Measurements from ENCODE around the gene INPP1. TPM values are rescaled to one million over a fixed set of nuclear protein-coding genes. Genes with fewer than 3 reads are reported as not detected.
A peak's percentile ranks its signal among the peaks of the same experiment; 100 is the strongest.

Gene INPP1
- total and polyA plus RNA-seq, 4 donors = 9.1 to 13.2 (median 12.4) TPM

GRCh38 chr2:190320696-190321095 lies 22.7 kb upstream of the INPP1 start:
- H3K4me3 ChIP-seq (ENCODE audit: low read depth in 1 of 3, low read length in 3 of 3) = no peak overlapping the region
- H3K36me3 ChIP-seq (ENCODE audit: control insufficient read depth in 4 of 4, insufficient read depth in 3 of 4, low read depth in 1 of 4, low read length in 3 of 4) = no peaks in the 10 kb centered on the region
- no peak for DNase-seq (ENCODE audit: low spot score)
- H3K4me1 ChIP-seq (ENCODE audit: control insufficient read depth in 4 of 4, insufficient read depth in 4 of 4, low read length in 3 of 4) = peaks cover 0 to 31% (median 17%) of the 10 kb centered on the region in 4 donors
- TF ChIP-seq MAX (IDR thresholded peaks at IDR 0.05) = no peak
- TF ChIP-seq TAF1 (conservative IDR thresholded peaks at IDR 0.05) = no peak
- no peak for TF ChIP-seq GABPA (IDR thresholded peaks at IDR 0.05 in 1 of 2, conservative IDR thresholded peaks at IDR 0.05 in 1 of 2)
- no peak for TF ChIP-seq FOXA2 (IDR thresholded peaks at IDR 0.05)
- TF ChIP-seq FOXA1 (IDR thresholded peaks at IDR 0.05) = no peak
- no peak for TF ChIP-seq REST (IDR thresholded peaks at IDR 0.05)
- TF ChIP-seq EGR1 (IDR thresholded peaks at IDR 0.05; ENCODE audit: low read depth in 2 of 2) = no peak
- no peak for TF ChIP-seq ATF3 (IDR thresholded peaks at IDR 0.05)
- no peak for TF ChIP-seq CTCF (IDR thresholded peaks at IDR 0.05; ENCODE audit: low read depth, low read length, missing input control)
- peak overlapping the region in 1 of 2 donors; percentile 38 for H3K9ac ChIP-seq (ENCODE audit: low read depth in 1 of 2, low read length in 2 of 2)
- H3K27ac ChIP-seq (ENCODE audit: low read depth in 1 of 2, low read length in 2 of 2) = peak overlapping the region in 1 of 2 donors; percentile 82
- no peaks in the 10 kb centered on the region for H3K9me3 ChIP-seq (ENCODE audit: control insufficient read depth in 4 of 4, low read length in 3 of 4)
- H3K27me3 ChIP-seq (ENCODE audit: control insufficient read depth in 4 of 4, insufficient read depth in 4 of 4, low read length in 3 of 4) = no peaks in the 10 kb centered on the region
- 80% methylated on average over 4 of the region's 4 CpGs for WGBS

- Histone ChIP-seq H3K27me3 (ENCODE audit: control insufficient read depth in 4 of 4, insufficient read depth in 4 of 4, low read length in 3 of 4) (no peaks in the 10 kb centered on the region), H3K9me3 (ENCODE audit: control insufficient read depth in 4 of 4, low read length in 3 of 4) (no peaks in the 10 kb centered on the region), H3K9ac (ENCODE audit: low read depth in 1 of 2, low read length in 2 of 2) (no peak overlapping the region), H3K4me1 (ENCODE audit: control insufficient read depth in 4 of 4, insufficient read depth in 4 of 4, low read length in 3 of 4) (peaks cover 0 to 8% (median 5%) of the 10 kb centered on the region in 4 donors), H3K4me3 (ENCODE audit: low read depth in 1 of 3, low read length in 3 of 3) (no peak overlapping the region), H3K27ac (ENCODE audit: low read depth in 1 of 2, low read length in 2 of 2) (no peak overlapping the region), H3K36me3 (ENCODE audit: control insufficient read depth in 4 of 4, insufficient read depth in 3 of 4, low read depth in 1 of 4, low read length in 3 of 4) (no peaks in the 10 kb centered on the region)
- no peak for DNase-seq (ENCODE audit: low spot score)
- TF ChIP-seq TAF1 (conservative IDR thresholded peaks at IDR 0.05) (no peak), JUND (IDR thresholded peaks at IDR 0.05) (no peak), ZBTB33 (IDR thresholded peaks at IDR 0.05) (no peak), MAX (IDR thresholded peaks at IDR 0.05) (no peak), CTCF (IDR thresholded peaks at IDR 0.05; ENCODE audit: low read depth, low read length, missing input control) (no peak), HNF4A (conservative IDR thresholded peaks at IDR 0.05) (no peak), RXRA (IDR thresholded peaks at IDR 0.05) (no peak), EGR1 (IDR thresholded peaks at IDR 0.05; ENCODE audit: low read depth in 2 of 2) (no peak), FOXA1 (IDR thresholded peaks at IDR 0.05) (no peak), SP1 (IDR thresholded peaks at IDR 0.05) (no peak), YY1 (IDR thresholded peaks at IDR 0.05) (no peak), RAD21 (IDR thresholded peaks at IDR 0.05) (no peak), NR2F2 (IDR thresholded peaks at IDR 0.05) (no peak), HNF4G (IDR thresholded peaks at IDR 0.05) (no peak), ATF3 (IDR thresholded peaks at IDR 0.05) (no peak), GABPA (IDR thresholded peaks at IDR 0.05 in 1 of 2, conservative IDR thresholded peaks at IDR 0.05 in 1 of 2) (no peak), FOXA2 (IDR thresholded peaks at IDR 0.05) (no peak)
These were observed 20.0 kb upstream of the INPP1 start for GRCh38 chr2:190323406-190323805.

Measured in liver (tissue), 9 donors.